ENCODE data around the gene PRSS8.

Gene PRSS8

GRCh38 chr16:31083981-31084380 is 51.5 kb downstream of the PRSS8 start:
- no peak for DNase-seq (ENCODE audit: low read depth in 2 of 2)
- TF ChIP-seq, protein P1, sequence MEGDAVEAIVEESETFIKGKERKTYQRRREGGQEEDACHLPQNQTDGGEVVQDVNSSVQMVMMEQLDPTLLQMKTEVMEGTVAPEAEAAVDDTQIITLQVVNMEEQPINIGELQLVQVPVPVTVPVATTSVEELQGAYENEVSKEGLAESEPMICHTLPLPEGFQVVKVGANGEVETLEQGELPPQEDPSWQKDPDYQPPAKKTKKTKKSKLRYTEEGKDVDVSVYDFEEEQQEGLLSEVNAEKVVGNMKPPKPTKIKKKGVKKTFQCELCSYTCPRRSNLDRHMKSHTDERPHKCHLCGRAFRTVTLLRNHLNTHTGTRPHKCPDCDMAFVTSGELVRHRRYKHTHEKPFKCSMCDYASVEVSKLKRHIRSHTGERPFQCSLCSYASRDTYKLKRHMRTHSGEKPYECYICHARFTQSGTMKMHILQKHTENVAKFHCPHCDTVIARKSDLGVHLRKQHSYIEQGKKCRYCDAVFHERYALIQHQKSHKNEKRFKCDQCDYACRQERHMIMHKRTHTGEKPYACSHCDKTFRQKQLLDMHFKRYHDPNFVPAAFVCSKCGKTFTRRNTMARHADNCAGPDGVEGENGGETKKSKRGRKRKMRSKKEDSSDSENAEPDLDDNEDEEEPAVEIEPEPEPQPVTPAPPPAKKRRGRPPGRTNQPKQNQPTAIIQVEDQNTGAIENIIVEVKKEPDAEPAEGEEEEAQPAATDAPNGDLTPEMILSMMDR (IDR thresholded peaks at IDR 0.05; ENCODE audit: low read depth, low read length): no peak

DNA sequence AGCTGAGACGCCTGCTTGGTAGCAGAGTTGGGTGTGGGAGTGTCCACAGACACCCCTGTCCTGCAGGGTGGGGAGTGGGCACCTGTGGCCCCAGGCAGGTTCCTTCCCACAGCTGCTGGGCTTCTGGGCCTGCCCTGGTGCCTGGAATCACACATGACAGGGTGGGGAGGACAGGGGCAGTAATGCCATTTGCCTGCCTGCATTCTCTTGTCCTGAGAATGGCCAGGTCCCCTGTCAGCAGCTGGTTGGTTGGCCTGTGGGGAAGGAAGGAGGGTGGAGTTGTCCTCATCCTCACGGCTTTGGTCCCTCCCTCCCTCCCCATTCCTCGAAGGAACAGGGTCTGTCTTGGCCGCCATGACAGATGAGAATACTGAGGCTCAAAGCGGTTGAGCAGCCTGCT is 52.0 kb downstream of the PRSS8 start:
- no peak for DNase-seq (ENCODE audit: low read depth in 2 of 2)
- no peak overlapping the region for H3K4me3 ChIP-seq (replicated peaks in 1 of 2; ENCODE audit: low read depth in 2 of 2, low read length in 2 of 2)
- TF ChIP-seq, protein P1 (IDR thresholded peaks at IDR 0.05; ENCODE audit: low read depth, low read length): no peak

More at GRCh38 chr16:31083981-31084380, 51.5 kb downstream of the PRSS8 start:
- H3K4me3 ChIP-seq (replicated peaks in 1 of 2; ENCODE audit: low read depth in 2 of 2, low read length in 2 of 2): no peak overlapping the region

- DNase-seq (ENCODE audit: low read depth in 2 of 2): no peak
- H3K4me3 ChIP-seq (replicated peaks in 1 of 2; ENCODE audit: low read depth in 2 of 2, low read length in 2 of 2): no peak overlapping the region
- TF ChIP-seq, protein P1 (IDR thresholded peaks at IDR 0.05; ENCODE audit: low read depth, low read length): no peak
Measured at GRCh38 chr16:31083081-31083480, 52.4 kb downstream of the PRSS8 start.

- TF ChIP-seq, protein P1 (IDR thresholded peaks at IDR 0.05; ENCODE audit: low read depth, low read length): no peak
Measured at GRCh38 chr16:31082368-31083045, 53.0 kb downstream of the PRSS8 start.

More at GRCh38 chr16:31082368-31083045, 53.0 kb downstream of the PRSS8 start:
- no peak for DNase-seq (ENCODE audit: low read depth in 2 of 2)
- no peak overlapping the region for H3K4me3 ChIP-seq (replicated peaks in 1 of 2; ENCODE audit: low read depth in 2 of 2, low read length in 2 of 2)
